Suprapubic skin (tissue), 4 donors: ENCODE data around the gene CALML5. TPM values are rescaled to one million over a fixed set of nuclear protein-coding genes. Genes with fewer than 3 reads are reported as not detected.

Experiments used
- DNase-seq, 2 donors: peaks; one replicate each; pipeline ENCODE4 v3.0.0-alpha.2; 2019; ENCODE audit warnings: low spot score in 2 of 2
- H3K27ac ChIP-seq: fragments of 200-600 bp; sonication (generic); one replicate; pipeline ENCODE4 v1.5.1; 2019
- H3K27me3 ChIP-seq: fragments of 200-600 bp; sonication (generic); one replicate; pipeline ENCODE4 v1.5.1; 2019
- H3K36me3 ChIP-seq: fragments of 200-600 bp; sonication (generic); one replicate; pipeline ENCODE4 v1.5.1; 2019
- H3K4me1 ChIP-seq: fragments of 200-600 bp; sonication (generic); one replicate; pipeline ENCODE4 v1.5.1; 2019
- H3K4me3 ChIP-seq: fragments of 200-600 bp; sonication (generic); one replicate; pipeline ENCODE4 v1.5.1; 2019; ENCODE audit warnings: mild to moderate bottlenecking
- H3K9me3 ChIP-seq: fragments of 200-600 bp; sonication (generic); one replicate; pipeline ENCODE4 v1.5.1; 2019
- EP300 ChIP-seq: sonication (generic); formaldehyde crosslinking; IDR thresholded peaks from one replicate; pipeline ENCODE4 v1.6.1; 2017; ENCODE audit warnings: antibody characterized with exemption
- POLR2A ChIP-seq, 2 donors: fragments of 450-650 bp; IDR thresholded peaks; one replicate each; pipeline ENCODE4 v1.6.1; 2017; ENCODE audit warnings: antibody characterized with exemption in 2 of 2, mild to moderate bottlenecking in 2 of 2, moderate library complexity in 2 of 2
- POLR2AphosphoS5 ChIP-seq, 3 donors: sonication (generic); formaldehyde crosslinking; IDR thresholded peaks; one replicate each; pipeline ENCODE4 v1.6.1; 2017; ENCODE audit warnings: antibody characterized with exemption in 3 of 3
- WGBS: methylation state at CpG from one replicate; pipeline ENCODE4 v1.1.5; 2018; 5-methylcytosine and 5-hydroxymethylcytosine counted together
- total RNA-seq, 4 donors: library from RNA; depleted of rRNA; stranded (reverse); fragments of >200 nt; gene quantifications; one replicate each; pipeline ENCODE4 v1.1.0, GENCODE V29; 2016
- TF ChIP-seq, protein P1 (sequence below), 2 donors: fragments of 200-600 bp in 1 of 2; fragments of 450-650 bp in 1 of 2; sonication (generic) in 1 of 2; IDR thresholded peaks; one replicate each; pipeline ENCODE4 v1.5.1; 2016 to 2019; ENCODE audit warnings: antibody characterized with exemption in 2 of 2, mild to moderate bottlenecking in 1 of 2, moderate library complexity in 1 of 2

Gene CALML5
- total RNA-seq, 4 donors from 2014 or later = 429 to 3,135 (median 2,230) TPM

DNA sequence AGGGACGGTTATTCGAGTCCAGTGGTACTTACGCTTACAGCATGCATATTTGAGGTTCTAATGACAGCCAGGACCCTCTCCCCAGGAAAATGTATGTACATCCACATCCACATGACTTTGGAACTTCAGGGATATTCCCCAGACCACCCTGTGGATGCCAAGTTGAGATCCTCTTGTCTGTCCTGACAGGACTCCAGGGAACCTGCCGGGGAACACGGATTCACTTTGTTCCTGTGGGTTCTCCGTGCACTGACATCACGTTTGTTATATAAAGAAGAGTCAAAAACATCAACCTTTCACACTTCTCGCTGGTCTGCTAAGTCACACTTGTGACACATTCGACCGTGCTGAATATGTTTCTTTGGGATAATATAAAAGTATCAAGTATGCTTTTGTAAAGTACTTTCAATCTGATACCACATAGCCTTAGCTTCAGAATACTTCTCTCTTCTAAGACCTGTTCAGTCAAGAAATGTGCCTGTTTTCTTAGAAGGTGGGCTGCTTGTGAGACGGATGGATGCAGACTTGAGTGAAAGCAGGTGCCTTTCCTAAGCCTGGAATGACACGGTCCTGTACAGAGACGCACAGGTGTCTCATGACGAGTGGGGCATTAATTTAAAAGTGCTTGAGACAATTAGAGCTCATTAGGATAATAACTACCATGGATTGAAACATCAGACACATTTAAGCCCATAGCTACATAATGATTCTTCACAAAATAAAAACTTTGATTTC lies 38.7 kb downstream of the CALML5 start:
- Histone ChIP-seq H3K27me3 (no peaks in the 10 kb centered on the region), H3K4me1 (peaks cover 22% of the 10 kb centered on the region), H3K9me3 (no peaks in the 10 kb centered on the region), H3K36me3 (peaks cover 31% of the 10 kb centered on the region), H3K27ac (no peak overlapping the region), H3K4me3 (no peak overlapping the region)
- no peak for DNase-seq
- TF ChIP-seq POLR2AphosphoS5 (IDR thresholded peaks at IDR 0.05) = no peak
- TF ChIP-seq POLR2A (IDR thresholded peaks at IDR 0.05) = no peak
- TF ChIP-seq, protein P1, sequence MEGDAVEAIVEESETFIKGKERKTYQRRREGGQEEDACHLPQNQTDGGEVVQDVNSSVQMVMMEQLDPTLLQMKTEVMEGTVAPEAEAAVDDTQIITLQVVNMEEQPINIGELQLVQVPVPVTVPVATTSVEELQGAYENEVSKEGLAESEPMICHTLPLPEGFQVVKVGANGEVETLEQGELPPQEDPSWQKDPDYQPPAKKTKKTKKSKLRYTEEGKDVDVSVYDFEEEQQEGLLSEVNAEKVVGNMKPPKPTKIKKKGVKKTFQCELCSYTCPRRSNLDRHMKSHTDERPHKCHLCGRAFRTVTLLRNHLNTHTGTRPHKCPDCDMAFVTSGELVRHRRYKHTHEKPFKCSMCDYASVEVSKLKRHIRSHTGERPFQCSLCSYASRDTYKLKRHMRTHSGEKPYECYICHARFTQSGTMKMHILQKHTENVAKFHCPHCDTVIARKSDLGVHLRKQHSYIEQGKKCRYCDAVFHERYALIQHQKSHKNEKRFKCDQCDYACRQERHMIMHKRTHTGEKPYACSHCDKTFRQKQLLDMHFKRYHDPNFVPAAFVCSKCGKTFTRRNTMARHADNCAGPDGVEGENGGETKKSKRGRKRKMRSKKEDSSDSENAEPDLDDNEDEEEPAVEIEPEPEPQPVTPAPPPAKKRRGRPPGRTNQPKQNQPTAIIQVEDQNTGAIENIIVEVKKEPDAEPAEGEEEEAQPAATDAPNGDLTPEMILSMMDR (IDR thresholded peaks at IDR 0.05) = no peak
- TF ChIP-seq EP300 = no peak
- 85% methylated on average over 14 of the region's 14 CpGs for WGBS

DNA sequence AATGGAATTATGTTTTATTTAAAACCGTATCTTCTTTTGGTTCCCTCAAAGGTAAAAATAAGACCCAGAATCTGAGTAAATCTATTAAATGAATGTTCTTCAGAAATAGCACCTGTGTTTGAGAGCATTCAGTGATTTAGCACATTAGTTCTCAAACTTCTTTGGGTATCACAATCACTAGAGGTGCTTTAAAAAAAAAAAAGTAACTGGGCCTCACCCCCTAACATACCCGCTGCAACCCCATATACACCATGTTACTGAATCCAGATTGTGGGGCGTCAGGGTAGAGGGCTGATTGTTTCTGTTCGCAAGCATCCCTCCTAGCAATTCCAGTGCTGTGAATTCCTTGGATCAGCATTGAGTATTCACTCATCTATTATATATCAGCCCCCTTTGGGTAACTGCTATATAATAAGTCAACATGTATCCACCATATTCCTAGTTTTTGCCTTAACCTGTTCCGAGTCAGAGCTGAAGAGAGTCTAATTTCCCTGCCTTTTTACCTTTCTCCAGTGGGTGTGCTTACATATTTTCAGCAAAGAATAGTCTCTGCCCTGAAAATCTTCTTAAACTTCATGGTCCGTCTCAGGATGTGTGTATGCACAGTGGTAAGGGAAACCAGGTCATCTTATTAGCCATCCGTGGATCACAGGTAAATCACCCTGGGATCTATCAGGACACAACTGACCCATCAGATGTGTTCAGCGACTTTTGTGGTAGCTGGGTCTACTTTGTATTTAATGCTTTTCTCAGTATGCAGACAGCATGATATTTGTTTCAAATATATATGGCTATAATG lies 40.2 kb downstream of the CALML5 start:
- WGBS = 91% methylated on average over 8 of the region's 8 CpGs
- Histone ChIP-seq H3K36me3 (peaks cover 46% of the 10 kb centered on the region), H3K9me3 (no peaks in the 10 kb centered on the region), H3K4me3 (no peak overlapping the region), H3K27ac (no peak overlapping the region), H3K27me3 (no peaks in the 10 kb centered on the region), H3K4me1 (peaks cover 7% of the 10 kb centered on the region)
- DNase-seq = no peak
- TF ChIP-seq POLR2AphosphoS5 (IDR thresholded peaks at IDR 0.05) (no peak), EP300 (no peak), POLR2A (IDR thresholded peaks at IDR 0.05) (no peak)
- TF ChIP-seq, protein P1 (IDR thresholded peaks at IDR 0.05) = no peak

- Histone ChIP-seq H3K36me3 (peaks cover 53% of the 10 kb centered on the region), H3K27me3 (no peaks in the 10 kb centered on the region), H3K9me3 (no peaks in the 10 kb centered on the region), H3K27ac (no peak overlapping the region), H3K4me1 (peaks cover 7% of the 10 kb centered on the region), H3K4me3 (no peak overlapping the region)
- no peak for DNase-seq
- TF ChIP-seq EP300 (no peak), POLR2A (IDR thresholded peaks at IDR 0.05) (no peak), POLR2AphosphoS5 (IDR thresholded peaks at IDR 0.05) (no peak)
- TF ChIP-seq, protein P1 (IDR thresholded peaks at IDR 0.05) = no peak
- WGBS = 97% methylated on average over 1 of the region's 1 CpG
Observed at GRCh38 chr10:5458425-5458824, 40.9 kb downstream of the CALML5 start.

DNA sequence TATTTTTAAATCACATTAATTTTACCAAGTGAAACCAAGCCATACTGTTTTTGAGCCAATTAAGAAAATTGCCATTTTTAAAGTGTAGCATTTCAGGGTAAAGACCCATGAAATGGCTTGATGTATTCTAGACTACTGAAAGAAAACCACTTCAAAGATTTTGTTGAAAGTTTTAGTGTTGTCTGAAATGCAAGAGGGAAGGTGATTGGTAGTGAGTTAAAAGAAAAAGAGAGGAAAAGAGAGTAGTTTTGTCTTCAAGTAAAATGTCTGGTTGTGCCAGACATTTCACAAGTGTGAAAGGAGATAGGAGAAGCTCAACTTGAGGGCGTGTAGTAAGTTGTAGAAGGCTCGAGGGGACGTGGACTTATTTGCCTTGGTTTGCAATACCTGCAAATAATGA lies 41.6 kb downstream of the CALML5 start:
- Histone ChIP-seq H3K9me3 (no peaks in the 10 kb centered on the region), H3K27me3 (no peaks in the 10 kb centered on the region), H3K36me3 (peaks cover 60% of the 10 kb centered on the region), H3K4me1 (peaks cover 6% of the 10 kb centered on the region), H3K27ac (no peak overlapping the region), H3K4me3 (no peak overlapping the region)
- WGBS = 83% methylated on average over 3 of the region's 3 CpGs
- no peak for TF ChIP-seq EP300
- no peak for TF ChIP-seq POLR2A (IDR thresholded peaks at IDR 0.05)
- TF ChIP-seq, protein P1 (IDR thresholded peaks at IDR 0.05) = no peak
- TF ChIP-seq POLR2AphosphoS5 (IDR thresholded peaks at IDR 0.05) = no peak
- DNase-seq = no peak

DNA sequence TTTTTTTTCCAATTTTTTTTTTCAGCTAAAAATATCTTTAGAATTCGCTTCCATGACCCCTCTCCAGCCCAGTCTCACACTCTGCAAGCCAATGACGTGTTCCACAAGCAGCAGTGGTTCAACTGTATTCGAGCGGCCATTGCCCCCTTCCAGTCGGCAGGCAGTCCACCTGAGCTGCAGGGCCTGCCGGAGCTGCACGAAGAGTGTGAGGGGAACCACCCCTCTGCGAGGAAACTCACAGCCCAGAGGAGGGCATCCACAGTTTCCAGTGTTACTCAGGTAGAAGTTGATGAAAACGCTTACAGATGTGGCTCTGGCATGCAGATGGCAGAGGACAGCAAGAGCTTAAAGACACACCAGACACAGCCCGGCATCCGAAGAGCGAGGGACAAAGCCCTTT lies 42.8 kb downstream of the CALML5 start:
- no peak for TF ChIP-seq EP300
- TF ChIP-seq, protein P1 (IDR thresholded peaks at IDR 0.05) = no peak
- Histone ChIP-seq H3K27ac (no peak overlapping the region), H3K36me3 (peaks cover 72% of the 10 kb centered on the region), H3K4me1 (peaks cover 3% of the 10 kb centered on the region), H3K4me3 (no peak overlapping the region), H3K9me3 (no peaks in the 10 kb centered on the region), H3K27me3 (no peaks in the 10 kb centered on the region)
- no peak for DNase-seq
- 92% methylated on average over 12 of the region's 12 CpGs for WGBS
